ENCODE results near the gene MOB1B.

The MOB1B gene

GRCh38 chr4:70901607-70901983, 574 bp upstream of the MOB1B start (continued):
- TF ChIP-seq SNAI2 (CRISPR knock-in tag; IDR thresholded peaks at IDR 0.05) (no peak), TOX (CRISPR knock-in tag; IDR thresholded peaks at IDR 0.05; ENCODE audit: borderline replicate concordance) (no peak), ZC3H10 (CRISPR knock-in tag; IDR thresholded peaks at IDR 0.05) (no peak), PPARA (CRISPR knock-in tag; IDR thresholded peaks at IDR 0.05; ENCODE audit: borderline replicate concordance) (no peak), TCF4 (CRISPR knock-in tag; IDR thresholded peaks at IDR 0.05; ENCODE audit: borderline replicate concordance) (no peak), ISL1 (CRISPR knock-in tag; IDR thresholded peaks at IDR 0.05) (no peak), ESRRG (CRISPR knock-in tag; IDR thresholded peaks at IDR 0.05) (no peak)

- TF ChIP-seq PATZ1 (CRISPR knock-in tag; IDR thresholded peaks at IDR 0.05; ENCODE audit: borderline replicate concordance): no peak
- no peak for TF ChIP-seq ARNTL (CRISPR knock-in tag; IDR thresholded peaks at IDR 0.05; ENCODE audit: borderline replicate concordance, low read depth)
- no peak for TF ChIP-seq CREB5 (CRISPR knock-in tag; IDR thresholded peaks at IDR 0.05; ENCODE audit: low read depth)
- TF ChIP-seq ZNF565 (CRISPR knock-in tag; conservative IDR thresholded peaks at IDR 0.05; ENCODE audit: low read depth): no peak
- no peak for TF ChIP-seq ISL1 (CRISPR knock-in tag; IDR thresholded peaks at IDR 0.05)
- no peak for TF ChIP-seq SNAI2 (CRISPR knock-in tag; IDR thresholded peaks at IDR 0.05)
- no peak for TF ChIP-seq TOX (CRISPR knock-in tag; IDR thresholded peaks at IDR 0.05; ENCODE audit: borderline replicate concordance)
- peak; percentile 76 for ATAC-seq
Measured at GRCh38 chr4:70902577-70903290, 565 bp downstream of the MOB1B start.

- ATAC-seq: peak; percentile 1
Measured at GRCh38 chr4:70903291-70903603, 1.1 kb downstream of the MOB1B start.

GRCh38 chr4:70908993-70909556, 6.9 kb downstream of the MOB1B start:
- ATAC-seq: no peak
- TF ChIP-seq TSHZ2 (CRISPR knock-in tag; IDR thresholded peaks at IDR 0.05) (no peak), CREB5 (CRISPR knock-in tag; IDR thresholded peaks at IDR 0.05; ENCODE audit: low read depth) (no peak), PPARA (CRISPR knock-in tag; IDR thresholded peaks at IDR 0.05; ENCODE audit: borderline replicate concordance) (no peak), ZNF70 (CRISPR knock-in tag; IDR thresholded peaks at IDR 0.05) (no peak), ZC3H10 (CRISPR knock-in tag; IDR thresholded peaks at IDR 0.05) (no peak), RARB (CRISPR knock-in tag; IDR thresholded peaks at IDR 0.05) (no peak)

More at GRCh38 chr4:70903291-70903603, 1.1 kb downstream of the MOB1B start:
- TF ChIP-seq ZNF8 (CRISPR knock-in tag; IDR thresholded peaks at IDR 0.05): no peak
- TF ChIP-seq ZFP30 (CRISPR knock-in tag; IDR thresholded peaks at IDR 0.05): no peak
- TF ChIP-seq ZFP3 (CRISPR knock-in tag; IDR thresholded peaks at IDR 0.05): no peak
- no peak for TF ChIP-seq CSDC2 (CRISPR knock-in tag; IDR thresholded peaks at IDR 0.05)
- TF ChIP-seq CSRNP3 (CRISPR knock-in tag; IDR thresholded peaks at IDR 0.05): no peak
- no peak for TF ChIP-seq SNAI2 (CRISPR knock-in tag; IDR thresholded peaks at IDR 0.05)
- no peak for TF ChIP-seq TOX (CRISPR knock-in tag; IDR thresholded peaks at IDR 0.05; ENCODE audit: borderline replicate concordance)
- no peak for TF ChIP-seq RARB (CRISPR knock-in tag; IDR thresholded peaks at IDR 0.05)
- no peak for TF ChIP-seq GLIS3 (CRISPR knock-in tag; IDR thresholded peaks at IDR 0.05)
- no peak for TF ChIP-seq OSR1 (CRISPR knock-in tag; IDR thresholded peaks at IDR 0.05)
- TF ChIP-seq ZC3H10 (CRISPR knock-in tag; IDR thresholded peaks at IDR 0.05): no peak
- no peak for TF ChIP-seq ISL1 (CRISPR knock-in tag; IDR thresholded peaks at IDR 0.05)
- TF ChIP-seq ARNTL (CRISPR knock-in tag; IDR thresholded peaks at IDR 0.05; ENCODE audit: borderline replicate concordance, low read depth): no peak
- no peak for TF ChIP-seq BACH2 (CRISPR knock-in tag; IDR thresholded peaks at IDR 0.05; ENCODE audit: borderline replicate concordance)
- TF ChIP-seq PPARA (CRISPR knock-in tag; IDR thresholded peaks at IDR 0.05; ENCODE audit: borderline replicate concordance): no peak
- no peak for TF ChIP-seq TCF4 (CRISPR knock-in tag; IDR thresholded peaks at IDR 0.05; ENCODE audit: borderline replicate concordance)
- TF ChIP-seq ESRRG (CRISPR knock-in tag; IDR thresholded peaks at IDR 0.05): no peak

Data from SK-N-SH treated with all-trans-retinoic acid at 6 μM for 48 hours (cell line).